SK-N-SH (cell line): ENCODE results near the gene MRPL14. TPM values are rescaled to one million over a fixed set of nuclear protein-coding genes. Genes with fewer than 3 reads are reported as not detected.

Experiments
- CTCF ChIA-PET: fragments of 300-600, 350-600 bp; formaldehyde crosslinking; extraction: SDS; loops from one replicate; lab custom pipeline; 2021; lab: Yijun Ruan, JAX
- POLR2A ChIA-PET: fragments of 350-600 bp; sonication (Branson Sonifier 250); formaldehyde crosslinking; extraction: SDS; loops from one replicate; lab custom pipeline; 2020; ENCODE audit warnings: antibody characterized with exemption, inconsistent platforms; lab: Yijun Ruan, JAX
- DNase-seq: peaks from one replicate; pipeline ENCODE4 v3.0.0; 2012
- H2AFZ ChIP-seq: fragments of 200-600 bp; sonication (generic); 2 replicates; pipeline ENCODE4 v1.8.1; 2016; ENCODE audit warnings: antibody characterized with exemption, mild to moderate bottlenecking, low read depth
- H3F3A ChIP-seq: fragments of 200-600 bp; sonication (generic); replicated peaks from 2 replicates; pipeline ENCODE3; 2016; ENCODE audit warnings: antibody characterized with exemption, mild to moderate bottlenecking; ENCODE audit not compliant: insufficient read depth
- H3K27ac ChIP-seq, 2 experiments: fragments of 200-500 bp in 1 of 2; fragments of 200-600 bp in 1 of 2; sonication (Bioruptor generic) in 1 of 2; sonication (generic), shearing (Covaris generic) in 1 of 2; 2 replicates each; pipeline versions ENCODE4 v1.5.1 to v1.6.1; 2014 to 2016; ENCODE audit warnings: low read depth in 2 of 2, inconsistent platforms in 1 of 2, low read length in 1 of 2, mild to moderate bottlenecking in 1 of 2, mixed read lengths in 1 of 2
- H3K27me3 ChIP-seq: fragments of 200-600 bp; sonication (generic), shearing (Covaris generic); 2 replicates; pipeline ENCODE4 v1.6.1; 2016; ENCODE audit warnings: mixed run types; ENCODE audit not compliant: insufficient read depth
- H3K36me3 ChIP-seq, 2 experiments: fragments of 200-500 bp in 1 of 2; fragments of 200-600 bp in 1 of 2; sonication (Bioruptor generic) in 1 of 2; sonication (generic) in 1 of 2; replicated peaks in 1 of 2; 2 replicates each; pipeline versions ENCODE3 to v1.5.1; 2014 to 2016; ENCODE audit warnings: low read length in 1 of 2, mild to moderate bottlenecking in 1 of 2; ENCODE audit not compliant: insufficient read depth in 2 of 2, control insufficient read depth in 1 of 2
- H3K4me1 ChIP-seq, 2 experiments: fragments of 200-500 bp in 1 of 2; fragments of 200-600 bp in 1 of 2; sonication (Bioruptor generic) in 1 of 2; sonication (generic), shearing (Covaris generic) in 1 of 2; 2 replicates each; pipeline versions ENCODE4 v1.5.1 to v1.6.1; 2014 to 2016; ENCODE audit warnings: low read depth in 1 of 2, low read length in 1 of 2, mixed run types in 1 of 2; ENCODE audit not compliant: insufficient read depth in 2 of 2, control insufficient read depth in 1 of 2
- H3K4me2 ChIP-seq: fragments of 200-600 bp; sonication (generic), shearing (Covaris generic); 2 replicates; pipeline ENCODE4 v1.6.1; 2017; ENCODE audit warnings: mixed run types
- H3K4me3 ChIP-seq, 2 experiments: fragments of 200-500 bp in 1 of 2; fragments of 200-600 bp in 1 of 2; sonication (Bioruptor generic) in 1 of 2; sonication (generic), shearing (Covaris generic) in 1 of 2; 2 replicates each; pipeline versions ENCODE4 v1.5.1 to v1.8.1; 2014 to 2016; ENCODE audit warnings: low read depth in 2 of 2, inconsistent platforms in 1 of 2, low read length in 1 of 2, mild to moderate bottlenecking in 1 of 2, mixed read lengths in 1 of 2, moderate library complexity in 1 of 2
- H3K79me2 ChIP-seq: fragments of 200-600 bp; sonication (generic); 2 replicates; pipeline ENCODE4 v1.8.1; 2017; ENCODE audit warnings: mild to moderate bottlenecking; ENCODE audit not compliant: insufficient read depth
- H3K9ac ChIP-seq: fragments of 200-600 bp; sonication (generic); 2 replicates; pipeline ENCODE4 v1.6.1; 2017; ENCODE audit warnings: mixed run types
- H3K9me2 ChIP-seq: fragments of 200-600 bp; sonication (generic); 2 replicates; pipeline ENCODE4 v1.6.1; 2017; ENCODE audit warnings: mixed run types
- H3K9me3 ChIP-seq: fragments of 200-600 bp; sonication (generic); 2 replicates; pipeline ENCODE4 v1.6.1; 2017; ENCODE audit warnings: mixed run types, mild to moderate bottlenecking, moderate library complexity
- H4K20me1 ChIP-seq: fragments of 200-600 bp; sonication (generic); 2 replicates; pipeline ENCODE4 v1.6.1; 2017; ENCODE audit warnings: mild to moderate bottlenecking, mixed run types; ENCODE audit not compliant: insufficient read depth
- CHD2 ChIP-seq: fragments of 150-350 bp; IDR thresholded peaks from 2 replicates; pipeline ENCODE4 v1.6.1; 2018; ENCODE audit warnings: low read length; ENCODE audit not compliant: partially characterized antibody
- CTCF ChIP-seq: fragments of 200-600 bp; sonication (generic); IDR thresholded peaks from 2 replicates; pipeline ENCODE4 v1.6.1; 2017; ENCODE audit warnings: antibody characterized with exemption, mild to moderate bottlenecking, moderate library complexity
- EZH2phosphoT487 ChIP-seq: fragments of 200-600 bp; sonication (generic); IDR thresholded peaks from 2 replicates; pipeline ENCODE4 v1.6.1; 2017; ENCODE audit warnings: low read depth, mixed run types, mild to moderate bottlenecking, antibody characterized with exemption, moderate library complexity, borderline replicate concordance
- FOSL2 ChIP-seq: IDR thresholded peaks from 2 replicates; pipeline ENCODE4 v1.4.0; 2012; ENCODE audit warnings: low read depth, mild to moderate bottlenecking, moderate library complexity, borderline replicate concordance
- FOXM1 ChIP-seq: IDR thresholded peaks from 2 replicates; pipeline ENCODE4 v1.4.0; 2012; ENCODE audit warnings: low read depth, mild to moderate bottlenecking
- GABPA ChIP-seq: IDR thresholded peaks from 2 replicates; pipeline ENCODE4 v1.4.0; 2012; ENCODE audit warnings: low read depth, mild to moderate bottlenecking
- JUND ChIP-seq: IDR thresholded peaks from 2 replicates; pipeline ENCODE4 v1.4.0; 2012
- MEF2A ChIP-seq: IDR thresholded peaks from 2 replicates; pipeline ENCODE4 v1.4.0; 2012; ENCODE audit warnings: low read depth, borderline replicate concordance
- NFIC ChIP-seq: IDR thresholded peaks from 2 replicates; pipeline ENCODE4 v1.4.0; 2012; ENCODE audit warnings: borderline replicate concordance
- NRF1 ChIP-seq: IDR thresholded peaks from 2 replicates; pipeline ENCODE4 v1.6.1; 2012; ENCODE audit warnings: low read depth, mild to moderate bottlenecking, low read length
- POLR2AphosphoS5 ChIP-seq: IDR thresholded peaks from 2 replicates; pipeline ENCODE4 v1.6.1; 2012; ENCODE audit warnings: low read depth, low read length
- RAD21 ChIP-seq: IDR thresholded peaks from 2 replicates; pipeline ENCODE4 v1.6.1; 2012; ENCODE audit warnings: mild to moderate bottlenecking, low read length
- RCOR1 ChIP-seq: fragments of 150-350 bp; IDR thresholded peaks from 2 replicates; pipeline ENCODE4 v1.6.1; 2017; ENCODE audit warnings: antibody characterized with exemption, low read length
- RFX5 ChIP-seq: IDR thresholded peaks from 2 replicates; pipeline ENCODE4 v1.6.1; 2012; ENCODE audit warnings: mild to moderate bottlenecking, improper control_type of control experiment, low read length
- SIN3A ChIP-seq: IDR thresholded peaks from 2 replicates; pipeline ENCODE4 v1.6.1; 2012; ENCODE audit warnings: low read depth, mild to moderate bottlenecking, low read length, moderate library complexity, borderline replicate concordance
- TAF1 ChIP-seq: IDR thresholded peaks from 2 replicates; pipeline ENCODE4 v1.6.1; 2012; ENCODE audit warnings: low read depth, mild to moderate bottlenecking, low read length, moderate library complexity, borderline replicate concordance
- TCF12 ChIP-seq: IDR thresholded peaks from 2 replicates; pipeline ENCODE4 v1.4.0; 2012
- TEAD4 ChIP-seq: IDR thresholded peaks from 2 replicates; pipeline ENCODE4 v1.4.0; 2012; ENCODE audit warnings: mild to moderate bottlenecking, borderline replicate concordance; ENCODE audit not compliant: insufficient read depth
- YY1 ChIP-seq: IDR thresholded peaks from 2 replicates; pipeline ENCODE4 v1.4.0; 2012; ENCODE audit warnings: low read depth, mild to moderate bottlenecking
- WGBS: methylation state at CpG from one replicate; pipeline ENCODE4 v1.1.6; 2017; ENCODE audit warnings: low lambda C conversion rate; 5-methylcytosine and 5-hydroxymethylcytosine counted together
- polyA plus RNA-seq, 3 experiments: library from polyadenylated mRNA; depleted of rRNA; stranded (reverse); fragments of >200 nt; gene quantifications; 2 replicates each; pipeline ENCODE4 v1.2.3, GENCODE V29; 2012
- TF ChIP-seq, protein P1 (sequence below): fragments of 150-350 bp; IDR thresholded peaks from 2 replicates; pipeline ENCODE4 v1.6.1; 2016; ENCODE audit warnings: mild to moderate bottlenecking, low read depth, low read length
- TF ChIP-seq, protein P2 (sequence below): IDR thresholded peaks from 2 replicates; pipeline ENCODE4; 2012
- TF ChIP-seq, protein P3 (sequence below): IDR thresholded peaks from 2 replicates; pipeline ENCODE4 v1.6.1; 2012; ENCODE audit warnings: mild to moderate bottlenecking, low read depth, low read length, moderate library complexity
- TF ChIP-seq, protein P4 (sequence below): IDR thresholded peaks from 2 replicates; pipeline ENCODE4 v1.4.0; 2012; ENCODE audit warnings: low read depth, borderline replicate concordance

The MRPL14 gene
- polyA plus RNA-seq, 1 of the 3 experiments (the other 2 are of a cell fraction), result 97.0 TPM

DNA sequence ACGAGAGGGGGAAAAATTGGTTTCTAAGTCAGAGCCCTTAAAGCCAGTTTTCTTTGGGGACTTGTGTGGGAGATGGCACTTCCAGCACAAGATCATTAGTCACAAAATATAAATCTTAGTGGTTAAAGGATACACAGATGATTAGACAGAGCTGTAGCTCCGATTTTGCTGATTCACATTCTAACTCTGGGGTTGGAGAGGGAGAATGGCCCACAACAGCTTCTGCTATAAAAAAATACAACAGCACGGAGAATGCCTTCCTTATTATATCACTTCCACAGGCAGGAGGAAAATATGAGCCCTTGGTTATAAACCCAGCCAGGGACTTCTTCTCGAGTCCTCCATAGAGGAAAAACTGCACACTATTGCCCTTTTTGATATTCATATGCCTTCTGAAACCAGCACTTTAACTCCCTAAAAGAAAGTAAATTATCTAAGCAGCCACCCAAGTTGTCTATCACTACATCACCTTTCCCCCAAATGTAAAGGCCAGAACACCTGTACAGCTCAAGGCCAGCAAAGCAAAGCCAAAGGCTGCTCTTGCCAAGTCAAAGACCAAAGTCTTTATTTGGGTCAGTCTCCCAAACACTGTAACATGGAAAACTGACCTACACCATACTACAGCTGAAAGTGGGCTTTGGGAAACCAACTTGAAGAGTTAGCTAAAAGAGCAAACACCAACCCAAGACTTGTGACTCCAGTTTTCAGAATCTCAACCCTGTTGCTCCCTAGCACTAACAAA is 10.4 kb downstream of the MRPL14 start:
- WGBS, result 29% methylated on average over 4 of the region's 4 CpGs
- H3K27me3 ChIP-seq, result no peaks in the 10 kb centered on the region
- peaks cover 20 to 33% of the 10 kb centered on the region in 2 experiments; a peak in 2 of 4 replicates for H3K4me1 ChIP-seq
- H4K20me1 ChIP-seq, result peaks cover 25% of the 10 kb centered on the region
- H3K4me2 ChIP-seq, result peak overlapping the region; percentile 66
- peaks cover 84% of the 10 kb centered on the region for H3K79me2 ChIP-seq
- peaks cover 15 to 22% of the 10 kb centered on the region in 2 experiments for H3K36me3 ChIP-seq
- H2AFZ ChIP-seq, result no peak overlapping the region
- peak overlapping the region in 1 of 2 experiments; percentile 4; a peak in 1 of 4 replicates for H3K4me3 ChIP-seq
- H3K9me2 ChIP-seq, result no peaks in the 10 kb centered on the region
- peaks cover 7% of the 10 kb centered on the region for H3F3A ChIP-seq
- H3K9me3 ChIP-seq, result no peaks in the 10 kb centered on the region
- DNase-seq, result no peak
- POLR2A ChIA-PET, result no interaction called here
- H3K27ac ChIP-seq, result peak overlapping the region; percentile 61 to 77
- CTCF ChIA-PET, result interaction anchor here (1.3 to 12.1 kb wide), 6 partner anchors 10 to 188 kb away, joined by 3 to 103 read pairs (median 4); no protein-coding TSS in a partner anchor
- H3K9ac ChIP-seq, result peak overlapping the region; percentile 46; the same call in 1 of the 2 replicates
- no peak for TF ChIP-seq RFX5
- no peak for TF ChIP-seq CHD2
- no peak for TF ChIP-seq TAF1
- TF ChIP-seq MEF2A, result no peak
- no peak for TF ChIP-seq SIN3A
- peak; percentile 49; the same call in 1 of the 2 replicates for TF ChIP-seq JUND
- TF ChIP-seq RCOR1, result no peak
- TF ChIP-seq POLR2AphosphoS5, result 0 out of 2 replicates have a peak, but pooled peaks have one; percentile 9
- no peak for TF ChIP-seq EZH2phosphoT487
- TF ChIP-seq, protein P1, sequence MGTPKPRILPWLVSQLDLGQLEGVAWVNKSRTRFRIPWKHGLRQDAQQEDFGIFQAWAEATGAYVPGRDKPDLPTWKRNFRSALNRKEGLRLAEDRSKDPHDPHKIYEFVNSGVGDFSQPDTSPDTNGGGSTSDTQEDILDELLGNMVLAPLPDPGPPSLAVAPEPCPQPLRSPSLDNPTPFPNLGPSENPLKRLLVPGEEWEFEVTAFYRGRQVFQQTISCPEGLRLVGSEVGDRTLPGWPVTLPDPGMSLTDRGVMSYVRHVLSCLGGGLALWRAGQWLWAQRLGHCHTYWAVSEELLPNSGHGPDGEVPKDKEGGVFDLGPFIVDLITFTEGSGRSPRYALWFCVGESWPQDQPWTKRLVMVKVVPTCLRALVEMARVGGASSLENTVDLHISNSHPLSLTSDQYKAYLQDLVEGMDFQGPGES, result no peak
- peak; percentile 18; the same call in 1 of the 2 replicates for TF ChIP-seq NFIC
- TF ChIP-seq, protein P2, sequence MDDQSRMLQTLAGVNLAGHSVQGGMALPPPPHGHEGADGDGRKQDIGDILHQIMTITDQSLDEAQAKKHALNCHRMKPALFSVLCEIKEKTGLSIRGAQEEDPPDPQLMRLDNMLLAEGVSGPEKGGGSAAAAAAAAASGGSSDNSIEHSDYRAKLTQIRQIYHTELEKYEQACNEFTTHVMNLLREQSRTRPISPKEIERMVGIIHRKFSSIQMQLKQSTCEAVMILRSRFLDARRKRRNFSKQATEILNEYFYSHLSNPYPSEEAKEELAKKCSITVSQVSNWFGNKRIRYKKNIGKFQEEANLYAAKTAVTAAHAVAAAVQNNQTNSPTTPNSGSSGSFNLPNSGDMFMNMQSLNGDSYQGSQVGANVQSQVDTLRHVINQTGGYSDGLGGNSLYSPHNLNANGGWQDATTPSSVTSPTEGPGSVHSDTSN, result 0 out of 2 replicates have a peak, but pooled peaks have one; percentile 26
- no peak for TF ChIP-seq NRF1
- TF ChIP-seq TCF12, result peak; percentile 45; the same call in 1 of the 2 replicates
- no peak for TF ChIP-seq FOXM1
- no peak for TF ChIP-seq CTCF
- TF ChIP-seq, protein P3, sequence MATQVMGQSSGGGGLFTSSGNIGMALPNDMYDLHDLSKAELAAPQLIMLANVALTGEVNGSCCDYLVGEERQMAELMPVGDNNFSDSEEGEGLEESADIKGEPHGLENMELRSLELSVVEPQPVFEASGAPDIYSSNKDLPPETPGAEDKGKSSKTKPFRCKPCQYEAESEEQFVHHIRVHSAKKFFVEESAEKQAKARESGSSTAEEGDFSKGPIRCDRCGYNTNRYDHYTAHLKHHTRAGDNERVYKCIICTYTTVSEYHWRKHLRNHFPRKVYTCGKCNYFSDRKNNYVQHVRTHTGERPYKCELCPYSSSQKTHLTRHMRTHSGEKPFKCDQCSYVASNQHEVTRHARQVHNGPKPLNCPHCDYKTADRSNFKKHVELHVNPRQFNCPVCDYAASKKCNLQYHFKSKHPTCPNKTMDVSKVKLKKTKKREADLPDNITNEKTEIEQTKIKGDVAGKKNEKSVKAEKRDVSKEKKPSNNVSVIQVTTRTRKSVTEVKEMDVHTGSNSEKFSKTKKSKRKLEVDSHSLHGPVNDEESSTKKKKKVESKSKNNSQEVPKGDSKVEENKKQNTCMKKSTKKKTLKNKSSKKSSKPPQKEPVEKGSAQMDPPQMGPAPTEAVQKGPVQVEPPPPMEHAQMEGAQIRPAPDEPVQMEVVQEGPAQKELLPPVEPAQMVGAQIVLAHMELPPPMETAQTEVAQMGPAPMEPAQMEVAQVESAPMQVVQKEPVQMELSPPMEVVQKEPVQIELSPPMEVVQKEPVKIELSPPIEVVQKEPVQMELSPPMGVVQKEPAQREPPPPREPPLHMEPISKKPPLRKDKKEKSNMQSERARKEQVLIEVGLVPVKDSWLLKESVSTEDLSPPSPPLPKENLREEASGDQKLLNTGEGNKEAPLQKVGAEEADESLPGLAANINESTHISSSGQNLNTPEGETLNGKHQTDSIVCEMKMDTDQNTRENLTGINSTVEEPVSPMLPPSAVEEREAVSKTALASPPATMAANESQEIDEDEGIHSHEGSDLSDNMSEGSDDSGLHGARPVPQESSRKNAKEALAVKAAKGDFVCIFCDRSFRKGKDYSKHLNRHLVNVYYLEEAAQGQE, result no peak
- TF ChIP-seq YY1, result no peak
- TF ChIP-seq RAD21, result no peak
- TF ChIP-seq FOSL2, result peak; percentile 30; the same call in 1 of the 2 replicates
- TF ChIP-seq TEAD4, result no peak
- no peak for TF ChIP-seq GABPA
- TF ChIP-seq, protein P4, sequence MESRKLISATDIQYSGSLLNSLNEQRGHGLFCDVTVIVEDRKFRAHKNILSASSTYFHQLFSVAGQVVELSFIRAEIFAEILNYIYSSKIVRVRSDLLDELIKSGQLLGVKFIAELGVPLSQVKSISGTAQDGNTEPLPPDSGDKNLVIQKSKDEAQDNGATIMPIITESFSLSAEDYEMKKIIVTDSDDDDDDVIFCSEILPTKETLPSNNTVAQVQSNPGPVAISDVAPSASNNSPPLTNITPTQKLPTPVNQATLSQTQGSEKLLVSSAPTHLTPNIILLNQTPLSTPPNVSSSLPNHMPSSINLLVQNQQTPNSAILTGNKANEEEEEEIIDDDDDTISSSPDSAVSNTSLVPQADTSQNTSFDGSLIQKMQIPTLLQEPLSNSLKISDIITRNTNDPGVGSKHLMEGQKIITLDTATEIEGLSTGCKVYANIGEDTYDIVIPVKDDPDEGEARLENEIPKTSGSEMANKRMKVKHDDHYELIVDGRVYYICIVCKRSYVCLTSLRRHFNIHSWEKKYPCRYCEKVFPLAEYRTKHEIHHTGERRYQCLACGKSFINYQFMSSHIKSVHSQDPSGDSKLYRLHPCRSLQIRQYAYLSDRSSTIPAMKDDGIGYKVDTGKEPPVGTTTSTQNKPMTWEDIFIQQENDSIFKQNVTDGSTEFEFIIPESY, result no peak
